ENCODE results near the gene ADARB2.

Gene ADARB2

GRCh38 chr10:1589257-1589656, 148.1 kb downstream of the ADARB2 start:
- DNase-seq (ENCODE audit: low spot score) (no peak), ATAC-seq (ENCODE audit: low read depth) (no peak)
- no peaks in the 10 kb centered on the region for H3K9me3 ChIP-seq (ENCODE audit: severe bottlenecking)
- TF ChIP-seq CTCF (IDR thresholded peaks at IDR 0.05; ENCODE audit: poor library complexity, severe bottlenecking), result no peak
- no peak overlapping the region for H3K4me3 ChIP-seq (ENCODE audit: severe bottlenecking)
- no peaks in the 10 kb centered on the region for H3K36me3 ChIP-seq (ENCODE audit: low read depth)
- no peak overlapping the region for H3K27ac ChIP-seq (ENCODE audit: poor library complexity, severe bottlenecking)
- no peaks in the 10 kb centered on the region for H3K4me1 ChIP-seq (ENCODE audit: insufficient read depth, poor library complexity, severe bottlenecking)
- no peaks in the 10 kb centered on the region for H3K27me3 ChIP-seq (ENCODE audit: insufficient read depth, poor library complexity, severe bottlenecking)

- Histone ChIP-seq H3K4me1 (ENCODE audit: insufficient read depth, poor library complexity, severe bottlenecking) (no peaks in the 10 kb centered on the region), H3K9me3 (ENCODE audit: severe bottlenecking) (no peaks in the 10 kb centered on the region), H3K36me3 (ENCODE audit: low read depth) (no peaks in the 10 kb centered on the region), H3K4me3 (ENCODE audit: severe bottlenecking) (no peak overlapping the region), H3K27ac (ENCODE audit: poor library complexity, severe bottlenecking) (no peak overlapping the region), H3K27me3 (ENCODE audit: insufficient read depth, poor library complexity, severe bottlenecking) (no peaks in the 10 kb centered on the region)
- DNase-seq (ENCODE audit: low spot score) (no peak), ATAC-seq (ENCODE audit: low read depth) (no peak)
- TF ChIP-seq CTCF (IDR thresholded peaks at IDR 0.05; ENCODE audit: poor library complexity, severe bottlenecking), result no peak
Measured at GRCh38 chr10:1582739-1583138, 154.6 kb downstream of the ADARB2 start.

GRCh38 chr10:1581189-1581588, 156.1 kb downstream of the ADARB2 start:
- H3K27ac ChIP-seq (ENCODE audit: poor library complexity, severe bottlenecking), result no peak overlapping the region
- no peak overlapping the region for H3K4me3 ChIP-seq (ENCODE audit: severe bottlenecking)
- no peak for TF ChIP-seq CTCF (IDR thresholded peaks at IDR 0.05; ENCODE audit: poor library complexity, severe bottlenecking)
- no peaks in the 10 kb centered on the region for H3K4me1 ChIP-seq (ENCODE audit: insufficient read depth, poor library complexity, severe bottlenecking)
- ATAC-seq (ENCODE audit: low read depth), result no peak
- no peaks in the 10 kb centered on the region for H3K9me3 ChIP-seq (ENCODE audit: severe bottlenecking)
- H3K27me3 ChIP-seq (ENCODE audit: insufficient read depth, poor library complexity, severe bottlenecking), result no peaks in the 10 kb centered on the region
- H3K36me3 ChIP-seq (ENCODE audit: low read depth), result no peaks in the 10 kb centered on the region
- DNase-seq (ENCODE audit: low spot score), result no peak

GRCh38 chr10:1579671-1580070, 157.7 kb downstream of the ADARB2 start:
- H3K27me3 ChIP-seq (ENCODE audit: insufficient read depth, poor library complexity, severe bottlenecking), result no peaks in the 10 kb centered on the region

GRCh38 chr10:1579141-1579491, 158.2 kb downstream of the ADARB2 start:
- ATAC-seq (ENCODE audit: low read depth), result no peak
- TF ChIP-seq CTCF (IDR thresholded peaks at IDR 0.05; ENCODE audit: poor library complexity, severe bottlenecking), result no peak

More at GRCh38 chr10:1579671-1580070, 157.7 kb downstream of the ADARB2 start:
- H3K27ac ChIP-seq (ENCODE audit: poor library complexity, severe bottlenecking), result no peak overlapping the region
- no peaks in the 10 kb centered on the region for H3K4me1 ChIP-seq (ENCODE audit: insufficient read depth, poor library complexity, severe bottlenecking)
- no peaks in the 10 kb centered on the region for H3K9me3 ChIP-seq (ENCODE audit: severe bottlenecking)
- no peaks in the 10 kb centered on the region for H3K36me3 ChIP-seq (ENCODE audit: low read depth)
- DNase-seq (ENCODE audit: low spot score) (peak; percentile 6), ATAC-seq (ENCODE audit: low read depth) (no peak)
- no peak overlapping the region for H3K4me3 ChIP-seq (ENCODE audit: severe bottlenecking)
- no peak for TF ChIP-seq CTCF (IDR thresholded peaks at IDR 0.05; ENCODE audit: poor library complexity, severe bottlenecking)

More at GRCh38 chr10:1579141-1579491, 158.2 kb downstream of the ADARB2 start:
- Histone ChIP-seq H3K27ac (ENCODE audit: poor library complexity, severe bottlenecking) (no peak overlapping the region), H3K36me3 (ENCODE audit: low read depth) (no peaks in the 10 kb centered on the region), H3K27me3 (ENCODE audit: insufficient read depth, poor library complexity, severe bottlenecking) (no peaks in the 10 kb centered on the region), H3K4me1 (ENCODE audit: insufficient read depth, poor library complexity, severe bottlenecking) (no peaks in the 10 kb centered on the region), H3K9me3 (ENCODE audit: severe bottlenecking) (no peaks in the 10 kb centered on the region), H3K4me3 (ENCODE audit: severe bottlenecking) (no peak overlapping the region)
- DNase-seq (ENCODE audit: low spot score), result no peak

All from RWPE2 (cell line).